Karpas-422 (cell line): ENCODE measurements around the gene CIAO2B. TPM values are rescaled to one million over a fixed set of nuclear protein-coding genes. Genes with fewer than 3 reads are reported as not detected.

Experiments
- DNase-seq: peaks from one replicate; pipeline ENCODE4 v3.0.0-alpha.2; 2015
- H2AFZ ChIP-seq: fragments of 200-600 bp; sonication (generic); 2 replicates; pipeline ENCODE4 v1.6.1; 2014; ENCODE audit warnings: antibody characterized with exemption, low read length, mixed read lengths
- H3K27ac ChIP-seq: fragments of 200-600 bp; sonication (generic); 2 replicates; pipeline ENCODE4 v1.5.1; 2014; ENCODE audit warnings: mild to moderate bottlenecking, low read length, moderate library complexity
- H3K27me3 ChIP-seq: fragments of 200-600 bp; sonication (generic); 2 replicates; pipeline ENCODE4 v1.6.1; 2014; ENCODE audit warnings: low read length, mixed read lengths
- H3K36me3 ChIP-seq: fragments of 200-600 bp; sonication (generic); 2 replicates; pipeline ENCODE4 v1.6.1; 2014; ENCODE audit warnings: low read length, mixed read lengths; ENCODE audit not compliant: insufficient read depth
- H3K4me1 ChIP-seq: fragments of 200-600 bp; sonication (generic); 2 replicates; pipeline ENCODE4 v1.6.1; 2014; ENCODE audit warnings: mild to moderate bottlenecking, low read length, mixed read lengths
- H3K4me2 ChIP-seq: fragments of 200-600 bp; sonication (generic); 2 replicates; pipeline ENCODE4 v1.6.1; 2014; ENCODE audit warnings: low read length, low read depth, mild to moderate bottlenecking; ENCODE audit not compliant: poor library complexity, severe bottlenecking
- H3K4me3 ChIP-seq: fragments of 200-600 bp; sonication (generic); 2 replicates; pipeline ENCODE4 v1.5.1; 2014; ENCODE audit warnings: mild to moderate bottlenecking, antibody characterized with exemption, low read length, mixed read lengths
- H3K79me2 ChIP-seq: fragments of 200-600 bp; sonication (generic); 2 replicates; pipeline ENCODE4 v1.6.1; 2014; ENCODE audit warnings: mild to moderate bottlenecking, low read length, mixed read lengths
- H3K9ac ChIP-seq: fragments of 200-600 bp; sonication (generic); 2 replicates; pipeline ENCODE4 v1.6.0; 2014; ENCODE audit warnings: low read length
- H3K9me2 ChIP-seq: fragments of 200-600 bp; sonication (generic), shearing (Covaris generic); replicated peaks from 2 replicates; pipeline ENCODE4 v1.6.0; 2014; ENCODE audit warnings: mild to moderate bottlenecking, low read length, moderate library complexity; ENCODE audit not compliant: insufficient read depth
- H3K9me3 ChIP-seq: fragments of 300-700, 200-600 bp; sonication (generic); 2 replicates; pipeline ENCODE4 v1.6.1; 2014; ENCODE audit warnings: low read length, mixed read lengths
- H4K20me1 ChIP-seq: fragments of 200-600 bp; sonication (generic); 2 replicates; pipeline ENCODE4 v1.6.1; 2014; ENCODE audit warnings: mild to moderate bottlenecking, antibody characterized with exemption, low read length, low read depth; ENCODE audit not compliant: insufficient read depth
- total RNA-seq: library from RNA; depleted of rRNA; stranded (reverse); fragments of >200 nt; shearing (Covaris generic); gene quantifications from 2 replicates; pipeline ENCODE4 v1.2.3, GENCODE V29; 2014; ENCODE audit warnings: low replicate concordance

CIAO2B gene
- total RNA-seq, 1 experiment from 2014 or later = 121 TPM

- H3K4me2 ChIP-seq = no peak overlapping the region
- H3K9me2 ChIP-seq = no peaks in the 10 kb centered on the region
- H3K36me3 ChIP-seq = no peaks in the 10 kb centered on the region
- H2AFZ ChIP-seq = no peak overlapping the region
- no peaks in the 10 kb centered on the region for H3K4me1 ChIP-seq
- no peaks in the 10 kb centered on the region for H4K20me1 ChIP-seq
- no peak overlapping the region for H3K4me3 ChIP-seq
- H3K27ac ChIP-seq = no peak overlapping the region
- DNase-seq = no peak
- no peak overlapping the region for H3K9ac ChIP-seq
- H3K27me3 ChIP-seq = no peaks in the 10 kb centered on the region
- H3K79me2 ChIP-seq = no peaks in the 10 kb centered on the region
- H3K9me3 ChIP-seq = no peaks in the 10 kb centered on the region
Observed at GRCh38 chr16:66919569-66920298, 14.5 kb downstream of the CIAO2B start.

GRCh38 chr16:66918803-66919568, 15.2 kb downstream of the CIAO2B start, which contains the start of gene CDH16:
Gene CDH16 (minus strand): TSS chr16:66918885. CDS start chr16:66918065, 820 bp downstream.
- H3K9me2 ChIP-seq = no peaks in the 10 kb centered on the region
- no peaks in the 10 kb centered on the region for H3K9me3 ChIP-seq
- H2AFZ ChIP-seq = no peak within 1 kb of the TSS
- no peaks in the 10 kb centered on the region for H3K36me3 ChIP-seq
- H4K20me1 ChIP-seq = no peaks in the 10 kb centered on the region
- no peak for DNase-seq
- H3K4me3 ChIP-seq = no peak within 1 kb of the TSS
- no peaks in the 10 kb centered on the region for H3K4me1 ChIP-seq
- H3K27me3 ChIP-seq = no peaks in the 10 kb centered on the region
- no peaks in the 10 kb centered on the region for H3K79me2 ChIP-seq
- H3K9ac ChIP-seq = no peak within 1 kb of the TSS
- H3K4me2 ChIP-seq = no peak within 1 kb of the TSS
- no peak within 1 kb of the TSS for H3K27ac ChIP-seq

- H3K4me3 ChIP-seq = no peak overlapping the region
- H3K27ac ChIP-seq = no peak overlapping the region
- no peaks in the 10 kb centered on the region for H3K27me3 ChIP-seq
- no peaks in the 10 kb centered on the region for H3K36me3 ChIP-seq
- no peak overlapping the region for H2AFZ ChIP-seq
- no peak overlapping the region for H3K9ac ChIP-seq
- no peaks in the 10 kb centered on the region for H3K79me2 ChIP-seq
- H4K20me1 ChIP-seq = no peaks in the 10 kb centered on the region
- DNase-seq = no peak
- no peaks in the 10 kb centered on the region for H3K9me2 ChIP-seq
- H3K9me3 ChIP-seq = no peaks in the 10 kb centered on the region
- no peak overlapping the region for H3K4me2 ChIP-seq
- H3K4me1 ChIP-seq = no peaks in the 10 kb centered on the region
Observed at GRCh38 chr16:66918355-66918754, 15.8 kb downstream of the CIAO2B start.

DNA sequence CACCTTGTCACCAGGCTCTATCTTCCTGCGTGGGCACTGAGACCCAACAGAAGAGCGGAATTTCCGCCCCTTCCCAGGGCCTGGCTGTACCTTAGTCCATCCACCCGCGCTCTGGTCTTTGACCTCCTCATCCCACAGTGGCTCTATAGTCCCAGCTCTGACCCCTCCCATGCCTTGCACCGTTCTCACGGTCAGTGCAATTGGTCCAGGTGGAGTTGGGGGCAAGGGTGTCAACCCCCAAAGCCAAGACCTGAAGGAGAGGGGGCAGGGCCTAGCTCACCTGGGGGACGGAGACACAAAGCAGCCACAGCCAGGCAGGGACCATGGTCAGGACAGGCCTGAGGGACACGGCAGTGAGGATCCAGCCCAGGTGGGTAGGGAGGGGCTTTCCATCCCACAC, 16.5 kb downstream of the CIAO2B start:
- no peaks in the 10 kb centered on the region for H3K9me2 ChIP-seq
- no peaks in the 10 kb centered on the region for H3K36me3 ChIP-seq
- no peaks in the 10 kb centered on the region for H3K9me3 ChIP-seq
- H4K20me1 ChIP-seq = no peaks in the 10 kb centered on the region
- no peak overlapping the region for H3K27ac ChIP-seq
- no peak overlapping the region for H2AFZ ChIP-seq
- H3K4me2 ChIP-seq = no peak overlapping the region
- no peak for DNase-seq
- no peak overlapping the region for H3K4me3 ChIP-seq
- no peak overlapping the region for H3K9ac ChIP-seq
- no peaks in the 10 kb centered on the region for H3K27me3 ChIP-seq
- no peaks in the 10 kb centered on the region for H3K79me2 ChIP-seq
- no peaks in the 10 kb centered on the region for H3K4me1 ChIP-seq

- Histone ChIP-seq H3K9me2 (no peaks in the 10 kb centered on the region), H3K4me3 (no peak overlapping the region), H3K4me1 (no peaks in the 10 kb centered on the region), H3K79me2 (no peaks in the 10 kb centered on the region), H3K27me3 (no peaks in the 10 kb centered on the region), H3K9me3 (no peaks in the 10 kb centered on the region), H3K36me3 (no peaks in the 10 kb centered on the region), H3K4me2 (no peak overlapping the region), H2AFZ (no peak overlapping the region), H3K9ac (no peak overlapping the region), H4K20me1 (no peaks in the 10 kb centered on the region), H3K27ac (no peak overlapping the region)
- no peak for DNase-seq
Observed at GRCh38 chr16:66916518-66916917, 17.7 kb downstream of the CIAO2B start.

GRCh38 chr16:66915041-66915440, 19.2 kb downstream of the CIAO2B start:
- DNase-seq = no peak

GRCh38 chr16:66914541-66914940, 19.7 kb downstream of the CIAO2B start:
- no peak overlapping the region for H2AFZ ChIP-seq
- H3K36me3 ChIP-seq = no peaks in the 10 kb centered on the region
- no peaks in the 10 kb centered on the region for H3K9me2 ChIP-seq
- no peaks in the 10 kb centered on the region for H4K20me1 ChIP-seq
- no peaks in the 10 kb centered on the region for H3K4me1 ChIP-seq
- DNase-seq = no peak
- H3K79me2 ChIP-seq = no peaks in the 10 kb centered on the region
- H3K4me3 ChIP-seq = no peak overlapping the region
- no peaks in the 10 kb centered on the region for H3K9me3 ChIP-seq
- no peak overlapping the region for H3K9ac ChIP-seq
- H3K4me2 ChIP-seq = no peak overlapping the region
- no peaks in the 10 kb centered on the region for H3K27me3 ChIP-seq
- H3K27ac ChIP-seq = no peak overlapping the region

More at GRCh38 chr16:66915041-66915440, 19.2 kb downstream of the CIAO2B start:
- Histone ChIP-seq H3K9me2 (no peaks in the 10 kb centered on the region), H3K4me2 (no peak overlapping the region), H3K9ac (no peak overlapping the region), H3K36me3 (no peaks in the 10 kb centered on the region), H3K9me3 (no peaks in the 10 kb centered on the region), H2AFZ (no peak overlapping the region), H3K4me3 (no peak overlapping the region), H3K79me2 (no peaks in the 10 kb centered on the region), H3K4me1 (no peaks in the 10 kb centered on the region), H3K27me3 (no peaks in the 10 kb centered on the region), H3K27ac (no peak overlapping the region), H4K20me1 (no peaks in the 10 kb centered on the region)

- no peak overlapping the region for H3K4me2 ChIP-seq
- H2AFZ ChIP-seq = no peak overlapping the region
- H3K27ac ChIP-seq = no peak overlapping the region
- no peaks in the 10 kb centered on the region for H3K36me3 ChIP-seq
- DNase-seq = no peak
- H3K79me2 ChIP-seq = no peaks in the 10 kb centered on the region
- H3K4me3 ChIP-seq = no peak overlapping the region
- no peaks in the 10 kb centered on the region for H3K9me2 ChIP-seq
- no peaks in the 10 kb centered on the region for H3K27me3 ChIP-seq
- no peaks in the 10 kb centered on the region for H3K9me3 ChIP-seq
- H3K9ac ChIP-seq = no peak overlapping the region
- H3K4me1 ChIP-seq = no peaks in the 10 kb centered on the region
- no peaks in the 10 kb centered on the region for H4K20me1 ChIP-seq
Observed at GRCh38 chr16:66913711-66914110, 20.5 kb downstream of the CIAO2B start.
